HepG2 (cell line): ENCODE data around the gene SEMA4C. TPM values are rescaled to one million over a fixed set of nuclear protein-coding genes. Genes with fewer than 3 reads are reported as not detected.

Experiments used
- ATF7 ChIP-seq, 2 experiments: fragments of 450-650 bp in 1 of 2; sonication (generic) in 1 of 2; formaldehyde crosslinking in 1 of 2; IDR thresholded peaks; 2 replicates each; pipeline versions ENCODE4 v1.4.0 to v1.6.1; 2016 to 2020; ENCODE audit warnings: antibody characterized with exemption in 1 of 2, mild to moderate bottlenecking in 1 of 2, missing genetic modification reagents in 1 of 2
- BRCA1 ChIP-seq: sonication (generic); formaldehyde crosslinking; IDR thresholded peaks from 2 replicates; pipeline ENCODE4 v1.4.0; 2020; ENCODE audit warnings: missing genetic modification reagents
- CHCHD3 ChIP-seq: sonication (generic); formaldehyde crosslinking; IDR thresholded peaks from 2 replicates; pipeline ENCODE4 v1.8.0; 2022; ENCODE audit warnings: mild to moderate bottlenecking, missing genetic modification reagents, moderate library complexity
- CHD4 ChIP-seq: fragments of 200-600 bp; sonication (generic); IDR thresholded peaks from 2 replicates; pipeline ENCODE4 v1.7.0; 2017; ENCODE audit warnings: mild to moderate bottlenecking, low read length, borderline replicate concordance
- KLF12 ChIP-seq: sonication (generic); formaldehyde crosslinking; IDR thresholded peaks from 2 replicates; pipeline ENCODE4 v1.4.0; 2020; ENCODE audit warnings: missing genetic modification reagents, borderline replicate concordance
- NBN ChIP-seq: fragments of 450-650 bp; conservative IDR thresholded peaks from 2 replicates; pipeline ENCODE4 v1.6.1; 2017
- PTBP1 ChIP-seq: fragments of 200-400 bp; formaldehyde crosslinking; IDR thresholded peaks from 2 replicates; pipeline ENCODE4 v1.6.1; 2018; ENCODE audit warnings: low read length, low read depth; ENCODE audit not compliant: poor library complexity, severe bottlenecking
- SETDB1 ChIP-seq: sonication (generic); formaldehyde crosslinking; IDR thresholded peaks from 2 replicates; pipeline ENCODE4 v1.5.1; 2020; ENCODE audit warnings: missing genetic modification reagents, mild to moderate bottlenecking, borderline replicate concordance
- TBL1XR1 ChIP-seq: fragments of 150-350 bp; IDR thresholded peaks from 2 replicates; pipeline ENCODE4 v1.6.1; 2014; ENCODE audit warnings: borderline replicate concordance, low read length; ENCODE audit not compliant: partially characterized antibody
- XRCC5 ChIP-seq: fragments of 200-400 bp; formaldehyde crosslinking; optimal IDR thresholded peaks from 2 replicates; pipeline ENCODE3; 2017; ENCODE audit warnings: mild to moderate bottlenecking, low read length
- ZFY ChIP-seq: sonication (generic); formaldehyde crosslinking; IDR thresholded peaks from 2 replicates; pipeline ENCODE4 v1.4.0; 2020; ENCODE audit warnings: missing genetic modification reagents
- ZNF224 ChIP-seq: sonication (generic); formaldehyde crosslinking; IDR thresholded peaks from 2 replicates; pipeline ENCODE4 v1.5.0; 2020; ENCODE audit warnings: mild to moderate bottlenecking, missing genetic modification reagents
- ZNF253 ChIP-seq: sonication (generic); formaldehyde crosslinking; IDR thresholded peaks from 2 replicates; pipeline ENCODE4 v1.8.0; 2022; ENCODE audit warnings: mild to moderate bottlenecking, missing genetic modification reagents, borderline replicate concordance
- ZNF558 ChIP-seq: sonication (generic); formaldehyde crosslinking; IDR thresholded peaks from 2 replicates; pipeline ENCODE4 v1.9.0; 2022; ENCODE audit warnings: mild to moderate bottlenecking, missing genetic modification reagents, borderline replicate concordance
- polyA plus RNA-seq, 8 experiments: library from polyadenylated mRNA; depleted of rRNA in 3 of 8; stranded (reverse) in 7 of 8; unstranded in 1 of 8; fragments of >200 nt; fragmentation: Illumina TruSeq in 4 of 8; extraction: Trizol in 4 of 8; gene quantifications; 2 replicates each; pipeline versions ENCODE4 v1.2.1 to v1.2.3, GENCODE V29; 2011 to 2016; ENCODE audit warnings: low read depth in 4 of 8, missing spikeins in 1 of 8, mixed read lengths in 1 of 8; ENCODE audit not compliant: insufficient read depth in 1 of 8
- total RNA-seq, 5 experiments: library from RNA; depleted of rRNA; stranded (reverse); fragments of >200 nt; fragmentation: Illumina TruSeq; extraction: Trizol; gene quantifications; 2 replicates each; pipeline ENCODE4 v1.2.3, GENCODE V29; 2016; ENCODE audit warnings: low read depth in 1 of 5
- TF ChIP-seq, protein P1 (sequence below): sonication (generic); formaldehyde crosslinking; IDR thresholded peaks from 2 replicates; pipeline ENCODE4 v1.8.0; 2022; ENCODE audit warnings: missing genetic modification reagents, mild to moderate bottlenecking, inconsistent platforms, borderline replicate concordance
- TF ChIP-seq, protein P2 (sequence below): sonication (generic); formaldehyde crosslinking; IDR thresholded peaks from 2 replicates; pipeline ENCODE4 v1.4.0; 2020; ENCODE audit warnings: missing genetic modification reagents, borderline replicate concordance
- TF ChIP-seq, protein P3 (sequence below): IDR thresholded peaks from 2 replicates; pipeline ENCODE4 v1.6.1; 2016; ENCODE audit warnings: low read depth, missing genetic modification reagents, missing compliant biosample characterization
- TF ChIP-seq, protein P4 (sequence below): sonication (generic); formaldehyde crosslinking; IDR thresholded peaks from 2 replicates; pipeline ENCODE4 v1.5.1; 2020; ENCODE audit warnings: missing genetic modification reagents, mild to moderate bottlenecking, borderline replicate concordance

Gene SEMA4C
- total and polyA plus RNA-seq, 2 of the 13 experiments (the other 11 are each of a cell fraction or from before 2014, with no cell fraction given): 25.9 to 46.6 TPM

DNA sequence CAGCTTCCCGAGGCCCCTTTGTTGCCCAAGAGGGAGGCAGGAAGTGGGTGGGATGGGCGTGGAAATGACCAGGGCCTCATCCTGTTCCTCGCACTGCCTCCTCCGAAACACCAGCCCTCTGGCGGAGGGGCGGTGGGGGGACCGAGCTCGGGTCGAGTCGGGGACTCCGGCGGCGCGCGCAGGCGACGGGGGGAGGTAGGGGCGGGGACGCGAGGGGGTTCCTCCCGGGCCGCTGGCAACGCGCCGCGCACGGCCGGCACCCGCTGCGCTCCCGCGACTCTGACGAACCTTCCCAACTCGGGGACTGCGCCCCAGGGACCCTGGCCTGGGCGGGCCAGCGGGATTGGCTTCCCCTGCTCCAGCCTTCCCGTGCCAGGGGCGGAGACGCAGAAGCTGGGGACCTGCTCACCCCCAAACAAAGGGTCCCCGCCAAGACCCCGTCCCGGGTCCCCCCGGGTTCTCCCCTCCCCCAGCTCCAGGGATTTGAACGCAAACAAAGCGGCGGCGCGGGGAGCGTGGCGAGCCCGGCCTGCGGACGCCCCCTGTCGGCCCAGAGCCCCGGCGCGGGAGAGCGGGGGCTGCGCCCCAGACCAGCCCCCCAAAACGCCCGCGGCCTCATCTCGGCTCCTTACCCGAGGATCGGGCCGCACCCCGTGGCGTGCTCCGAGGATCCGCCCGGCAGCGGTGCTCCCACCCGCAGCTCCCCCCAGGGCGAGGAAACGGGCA is 1.2 kb downstream of the SEMA4C start (continued):
- no peak for TF ChIP-seq ZNF253 (CRISPR knock-in tag)
- TF ChIP-seq ZFY: peak; percentile 90
- TF ChIP-seq CHD4: 0 out of 2 replicates have a peak, but pooled peaks have one; percentile 58
- TF ChIP-seq CHCHD3 (CRISPR knock-in tag): peak; percentile 16; the same call in 1 of the 2 replicates
- TF ChIP-seq ATF7 (IDR thresholded peaks at IDR 0.05): no peak
- 0 out of 2 replicates have a peak, but pooled peaks have one; percentile 33 for TF ChIP-seq ATF7 (CRISPR knock-in tag; IDR thresholded peaks at IDR 0.05)
- TF ChIP-seq, protein P1, sequence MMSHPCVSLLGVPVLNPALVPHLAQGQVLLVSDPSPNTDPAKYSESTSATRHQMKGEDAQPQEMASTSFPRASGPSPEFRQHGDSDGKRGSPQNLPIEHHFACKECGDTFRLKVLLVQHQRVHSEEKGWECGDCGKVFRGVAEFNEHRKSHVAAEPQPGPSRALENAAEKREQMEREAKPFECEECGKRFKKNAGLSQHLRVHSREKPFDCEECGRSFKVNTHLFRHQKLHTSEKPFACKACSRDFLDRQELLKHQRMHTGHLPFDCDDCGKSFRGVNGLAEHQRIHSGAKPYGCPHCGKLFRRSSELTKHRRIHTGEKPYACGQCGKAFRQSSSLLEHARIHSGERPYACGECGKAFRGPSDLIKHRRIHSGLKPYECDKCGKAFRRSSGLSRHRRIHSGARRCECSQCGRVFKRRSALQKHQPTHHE (CRISPR knock-in tag): 0 out of 2 replicates have a peak, but pooled peaks have one; percentile 2
- TF ChIP-seq SETDB1 (CRISPR knock-in tag): no peak
- TF ChIP-seq KLF12 (CRISPR knock-in tag): peak; percentile 85
- peak; percentile 0 for TF ChIP-seq PTBP1
- TF ChIP-seq ZNF224 (CRISPR knock-in tag): 0 out of 2 replicates have a peak, but pooled peaks have one; percentile 20
- TF ChIP-seq, protein P2, sequence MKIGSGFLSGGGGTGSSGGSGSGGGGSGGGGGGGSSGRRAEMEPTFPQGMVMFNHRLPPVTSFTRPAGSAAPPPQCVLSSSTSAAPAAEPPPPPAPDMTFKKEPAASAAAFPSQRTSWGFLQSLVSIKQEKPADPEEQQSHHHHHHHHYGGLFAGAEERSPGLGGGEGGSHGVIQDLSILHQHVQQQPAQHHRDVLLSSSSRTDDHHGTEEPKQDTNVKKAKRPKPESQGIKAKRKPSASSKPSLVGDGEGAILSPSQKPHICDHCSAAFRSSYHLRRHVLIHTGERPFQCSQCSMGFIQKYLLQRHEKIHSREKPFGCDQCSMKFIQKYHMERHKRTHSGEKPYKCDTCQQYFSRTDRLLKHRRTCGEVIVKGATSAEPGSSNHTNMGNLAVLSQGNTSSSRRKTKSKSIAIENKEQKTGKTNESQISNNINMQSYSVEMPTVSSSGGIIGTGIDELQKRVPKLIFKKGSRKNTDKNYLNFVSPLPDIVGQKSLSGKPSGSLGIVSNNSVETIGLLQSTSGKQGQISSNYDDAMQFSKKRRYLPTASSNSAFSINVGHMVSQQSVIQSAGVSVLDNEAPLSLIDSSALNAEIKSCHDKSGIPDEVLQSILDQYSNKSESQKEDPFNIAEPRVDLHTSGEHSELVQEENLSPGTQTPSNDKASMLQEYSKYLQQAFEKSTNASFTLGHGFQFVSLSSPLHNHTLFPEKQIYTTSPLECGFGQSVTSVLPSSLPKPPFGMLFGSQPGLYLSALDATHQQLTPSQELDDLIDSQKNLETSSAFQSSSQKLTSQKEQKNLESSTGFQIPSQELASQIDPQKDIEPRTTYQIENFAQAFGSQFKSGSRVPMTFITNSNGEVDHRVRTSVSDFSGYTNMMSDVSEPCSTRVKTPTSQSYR (CRISPR knock-in tag): peak; percentile 81
- no peak for TF ChIP-seq NBN
- TF ChIP-seq BRCA1: 0 out of 2 replicates have a peak, but pooled peaks have one; percentile 18
- TF ChIP-seq ZNF558 (CRISPR knock-in tag): 0 out of 2 replicates have a peak, but pooled peaks have one; percentile 23
- peak; percentile 19 for TF ChIP-seq TBL1XR1
- TF ChIP-seq, protein P3, sequence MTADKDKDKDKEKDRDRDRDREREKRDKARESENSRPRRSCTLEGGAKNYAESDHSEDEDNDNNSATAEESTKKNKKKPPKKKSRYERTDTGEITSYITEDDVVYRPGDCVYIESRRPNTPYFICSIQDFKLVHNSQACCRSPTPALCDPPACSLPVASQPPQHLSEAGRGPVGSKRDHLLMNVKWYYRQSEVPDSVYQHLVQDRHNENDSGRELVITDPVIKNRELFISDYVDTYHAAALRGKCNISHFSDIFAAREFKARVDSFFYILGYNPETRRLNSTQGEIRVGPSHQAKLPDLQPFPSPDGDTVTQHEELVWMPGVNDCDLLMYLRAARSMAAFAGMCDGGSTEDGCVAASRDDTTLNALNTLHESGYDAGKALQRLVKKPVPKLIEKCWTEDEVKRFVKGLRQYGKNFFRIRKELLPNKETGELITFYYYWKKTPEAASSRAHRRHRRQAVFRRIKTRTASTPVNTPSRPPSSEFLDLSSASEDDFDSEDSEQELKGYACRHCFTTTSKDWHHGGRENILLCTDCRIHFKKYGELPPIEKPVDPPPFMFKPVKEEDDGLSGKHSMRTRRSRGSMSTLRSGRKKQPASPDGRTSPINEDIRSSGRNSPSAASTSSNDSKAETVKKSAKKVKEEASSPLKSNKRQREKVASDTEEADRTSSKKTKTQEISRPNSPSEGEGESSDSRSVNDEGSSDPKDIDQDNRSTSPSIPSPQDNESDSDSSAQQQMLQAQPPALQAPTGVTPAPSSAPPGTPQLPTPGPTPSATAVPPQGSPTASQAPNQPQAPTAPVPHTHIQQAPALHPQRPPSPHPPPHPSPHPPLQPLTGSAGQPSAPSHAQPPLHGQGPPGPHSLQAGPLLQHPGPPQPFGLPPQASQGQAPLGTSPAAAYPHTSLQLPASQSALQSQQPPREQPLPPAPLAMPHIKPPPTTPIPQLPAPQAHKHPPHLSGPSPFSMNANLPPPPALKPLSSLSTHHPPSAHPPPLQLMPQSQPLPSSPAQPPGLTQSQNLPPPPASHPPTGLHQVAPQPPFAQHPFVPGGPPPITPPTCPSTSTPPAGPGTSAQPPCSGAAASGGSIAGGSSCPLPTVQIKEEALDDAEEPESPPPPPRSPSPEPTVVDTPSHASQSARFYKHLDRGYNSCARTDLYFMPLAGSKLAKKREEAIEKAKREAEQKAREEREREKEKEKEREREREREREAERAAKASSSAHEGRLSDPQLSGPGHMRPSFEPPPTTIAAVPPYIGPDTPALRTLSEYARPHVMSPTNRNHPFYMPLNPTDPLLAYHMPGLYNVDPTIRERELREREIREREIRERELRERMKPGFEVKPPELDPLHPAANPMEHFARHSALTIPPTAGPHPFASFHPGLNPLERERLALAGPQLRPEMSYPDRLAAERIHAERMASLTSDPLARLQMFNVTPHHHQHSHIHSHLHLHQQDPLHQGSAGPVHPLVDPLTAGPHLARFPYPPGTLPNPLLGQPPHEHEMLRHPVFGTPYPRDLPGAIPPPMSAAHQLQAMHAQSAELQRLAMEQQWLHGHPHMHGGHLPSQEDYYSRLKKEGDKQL (CRISPR knock-in tag): no peak
- TF ChIP-seq, protein P4, sequence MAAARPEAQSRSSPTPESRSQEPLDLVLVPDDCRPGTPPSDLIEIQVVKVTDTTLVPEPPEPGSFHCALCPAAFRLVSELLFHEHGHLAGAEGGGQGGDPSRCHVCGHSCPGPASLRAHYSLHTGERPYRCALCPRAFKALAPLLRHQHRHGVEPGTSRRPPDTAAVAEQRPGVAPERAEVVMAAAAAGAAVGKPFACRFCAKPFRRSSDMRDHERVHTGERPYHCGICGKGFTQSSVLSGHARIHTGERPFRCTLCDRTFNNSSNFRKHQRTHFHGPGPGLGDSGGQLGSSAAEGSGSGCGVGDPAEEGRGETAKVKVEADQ (CRISPR knock-in tag): no peak
- TF ChIP-seq XRCC5: no peak
